ENCODE data around the gene PTPRB.

The PTPRB gene

DNA sequence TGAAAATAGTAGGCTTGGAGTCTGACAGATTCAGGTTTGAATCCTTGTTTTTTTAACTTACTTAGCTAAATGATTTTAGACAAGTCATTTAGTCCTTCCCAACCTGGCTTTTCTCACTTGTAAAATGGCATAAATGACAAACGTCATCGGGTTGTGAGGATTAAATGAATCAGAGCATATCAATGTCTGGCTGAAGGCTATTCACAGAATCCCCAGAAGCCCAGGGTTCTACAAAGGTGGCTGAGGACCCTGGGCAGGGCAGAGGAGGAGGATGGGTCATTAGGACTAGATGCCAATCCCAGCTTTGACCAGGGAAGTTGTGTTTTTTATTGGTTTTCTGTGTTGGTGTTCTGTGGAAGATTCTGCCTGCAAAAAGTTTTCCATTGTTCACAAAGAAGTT, 7.6 kb upstream of the PTPRB start:
- in situ Hi-C loops (cut with MboI; ENCODE audit: low sequenced_read_pairs): no loop called here

DNA sequence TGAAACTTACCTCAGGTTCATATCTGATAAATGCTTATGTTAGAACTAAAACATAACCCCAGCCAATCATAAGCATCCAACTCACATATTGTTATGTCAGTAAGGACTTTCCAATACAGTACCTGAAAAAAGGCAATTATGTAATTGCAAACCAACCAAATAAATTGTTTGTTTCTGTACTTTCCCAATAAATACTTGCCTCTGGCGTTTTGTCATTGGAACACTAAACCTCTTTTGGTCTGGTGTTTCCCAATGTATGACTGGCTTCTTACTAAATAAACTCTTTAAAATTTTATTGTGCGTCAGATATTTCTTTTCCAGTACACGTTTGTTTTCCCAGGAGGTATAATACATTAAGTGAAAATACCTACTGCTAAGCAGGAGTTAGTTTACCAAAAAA, 6.7 kb upstream of the PTPRB start:
- in situ Hi-C loops (cut with MboI; ENCODE audit: low sequenced_read_pairs): no loop called here

DNA sequence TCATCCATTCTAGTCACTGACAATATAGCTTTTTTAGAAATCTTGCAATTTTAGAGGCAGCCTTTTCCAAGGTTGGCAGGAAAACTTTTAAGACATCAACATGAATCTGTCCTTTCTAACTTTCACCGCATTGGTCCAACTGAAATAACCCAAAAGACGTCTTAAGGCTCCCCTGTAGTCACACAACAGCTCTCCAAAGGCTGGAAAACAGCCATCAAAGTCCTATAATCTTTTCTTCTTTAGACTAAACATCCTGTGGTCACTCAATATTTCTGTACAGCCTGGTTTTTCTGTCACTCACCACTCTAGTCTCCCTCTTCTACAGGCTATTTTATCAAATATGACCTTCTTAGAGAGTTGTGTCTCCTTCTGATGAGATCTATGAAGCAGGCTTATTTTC, 4.5 kb upstream of the PTPRB start:
- in situ Hi-C loops (cut with MboI; ENCODE audit: low sequenced_read_pairs): no loop called here

DNA sequence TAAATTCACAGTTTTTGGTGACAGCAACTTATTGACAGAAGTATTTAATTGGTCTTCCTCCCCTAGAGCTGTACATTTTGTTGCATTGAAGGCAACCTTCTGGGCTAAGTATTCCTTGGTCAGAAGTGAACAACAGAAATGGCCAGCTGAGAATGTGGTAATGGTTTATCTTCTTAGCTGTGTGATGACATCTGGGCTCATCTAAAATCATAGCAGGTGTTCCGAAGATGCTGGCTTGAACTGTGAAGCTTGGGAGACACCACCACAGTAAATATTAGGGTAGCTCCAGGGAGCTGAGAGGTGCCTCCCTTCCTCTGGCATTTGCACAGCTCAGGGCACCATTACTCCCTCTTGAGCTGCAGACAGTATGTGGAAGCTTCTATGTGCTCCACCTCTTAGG, 3.7 kb upstream of the PTPRB start:
- in situ Hi-C loops (cut with MboI; ENCODE audit: low sequenced_read_pairs): no loop called here

GRCh38 chr12:70639535-70639934, 2.3 kb upstream of the PTPRB start:
- in situ Hi-C loops (cut with MboI; ENCODE audit: low sequenced_read_pairs): no loop called here

DNA sequence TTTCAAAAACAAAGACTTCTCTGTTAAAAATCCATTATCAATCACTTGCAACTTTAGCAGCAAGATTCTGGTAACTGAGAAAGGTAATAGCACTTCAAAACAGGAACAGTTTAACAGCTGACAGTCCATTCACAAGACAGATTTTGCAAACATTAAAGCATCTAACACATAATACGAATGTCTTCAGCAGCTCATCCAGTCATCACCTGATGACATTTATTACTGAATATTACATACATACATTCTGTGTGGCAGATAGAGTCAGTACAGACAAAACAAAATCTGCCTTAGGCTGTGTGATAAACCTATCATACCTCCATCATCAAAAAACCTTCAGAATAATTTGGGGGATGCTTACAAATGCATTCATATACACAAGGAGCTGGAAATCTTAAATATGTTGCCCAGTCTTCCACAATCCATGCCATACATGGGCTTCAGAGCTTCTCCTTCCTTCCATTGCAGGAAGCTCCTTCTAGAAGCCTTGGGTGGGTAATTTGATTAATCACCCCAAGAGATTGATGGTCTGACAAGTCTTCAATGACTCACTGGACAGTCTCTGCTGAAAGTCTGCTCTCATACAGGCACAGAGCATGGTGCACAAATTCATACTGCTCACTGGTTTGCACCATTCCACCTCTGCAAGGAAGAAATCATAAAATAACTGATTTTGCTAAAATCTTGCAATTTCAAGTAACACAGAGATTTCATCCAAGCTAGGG, 1.6 kb upstream of the PTPRB start:
- in situ Hi-C loops (cut with MboI; ENCODE audit: low sequenced_read_pairs): no loop called here

GRCh38 chr12:70635755-70636154, 1.5 kb downstream of the PTPRB start:
- in situ Hi-C loops (cut with MboI; ENCODE audit: low sequenced_read_pairs): no loop called here

- in situ Hi-C loops (cut with MboI; ENCODE audit: low sequenced_read_pairs): no loop called here
Measured at GRCh38 chr12:70628701-70629480, 8.3 kb downstream of the PTPRB start.

- in situ Hi-C loops (cut with MboI; ENCODE audit: low sequenced_read_pairs): no loop called here
Measured at GRCh38 chr12:70627677-70628076, 9.6 kb downstream of the PTPRB start.

DNA sequence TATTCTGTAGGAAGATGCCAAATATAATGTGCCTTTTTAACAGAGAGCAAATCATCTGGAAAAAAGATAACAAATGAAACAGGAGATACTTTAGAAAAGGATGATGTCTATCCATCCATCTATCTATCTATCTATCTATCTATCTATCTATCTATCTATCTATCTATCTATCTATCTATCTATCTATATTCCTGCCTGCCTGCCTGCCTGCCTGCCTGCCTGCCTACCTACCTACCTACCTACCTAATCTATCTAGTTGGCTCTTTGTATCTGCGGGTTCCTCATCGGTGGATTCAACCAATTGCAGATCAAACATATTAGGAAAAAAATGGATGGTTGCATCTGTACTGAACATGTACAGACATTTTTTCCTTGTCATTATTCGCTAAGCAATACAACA, 11.0 kb downstream of the PTPRB start:
- in situ Hi-C loops (cut with MboI; ENCODE audit: low sequenced_read_pairs): no loop called here

DNA sequence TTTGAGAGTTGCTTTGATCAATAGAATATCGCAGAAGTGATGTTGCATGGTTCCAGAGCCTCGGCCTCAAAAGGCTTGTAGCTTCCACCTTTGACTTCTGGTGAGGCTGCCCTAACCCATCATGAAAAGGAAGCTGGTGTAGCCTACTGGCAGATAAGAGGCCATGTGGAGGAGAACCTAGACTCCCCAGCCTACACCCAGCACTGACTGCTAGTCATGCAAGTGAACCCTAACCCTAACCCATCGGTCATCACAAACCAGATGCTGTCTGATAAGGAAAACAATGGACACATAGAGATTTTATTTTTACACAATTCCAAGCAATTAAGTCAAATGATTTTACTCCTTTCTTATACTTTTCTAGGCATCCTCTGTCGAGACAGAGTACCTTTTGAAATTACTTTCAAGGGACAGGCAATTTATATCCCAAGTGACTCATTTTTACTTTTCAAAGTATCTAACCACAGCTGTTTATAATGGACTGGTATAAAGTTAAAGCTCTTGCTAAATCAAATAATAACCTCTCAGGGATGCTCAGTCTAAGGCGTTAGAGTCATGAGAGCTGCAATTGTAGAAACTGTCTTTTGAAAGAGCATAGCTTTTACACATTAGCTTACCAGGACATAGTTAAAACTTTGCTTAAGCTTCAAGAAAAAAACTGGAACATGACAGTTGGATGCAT, 17.6 kb downstream of the PTPRB start:
- in situ Hi-C loops (cut with MboI; ENCODE audit: low sequenced_read_pairs): no loop called here

- in situ Hi-C loops (cut with MboI; ENCODE audit: low sequenced_read_pairs): no loop called here
Measured at GRCh38 chr12:70618371-70618770, 18.9 kb downstream of the PTPRB start.

DNA sequence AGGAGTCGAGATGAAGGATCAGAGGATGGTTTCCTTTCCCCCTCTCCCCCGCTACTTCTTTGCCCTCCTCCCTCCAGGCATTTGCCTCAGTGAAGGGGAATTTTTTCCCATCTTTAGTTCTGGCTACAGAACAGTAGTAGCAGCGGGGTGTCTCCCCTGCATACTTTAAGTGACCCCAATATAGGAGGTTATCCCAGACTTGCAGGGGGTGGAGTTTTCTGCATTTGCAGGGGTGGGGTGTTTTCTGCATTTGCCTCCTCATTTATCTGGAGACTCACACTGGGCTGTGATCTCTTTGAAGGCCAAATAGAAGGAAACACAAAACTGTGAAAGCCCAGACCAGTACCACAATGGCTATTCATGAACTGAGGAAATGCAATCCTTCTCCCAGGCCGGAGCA, 19.8 kb downstream of the PTPRB start:
- in situ Hi-C loops (cut with MboI; ENCODE audit: low sequenced_read_pairs): no loop called here

GRCh38 chr12:70615174-70615866, 21.9 kb downstream of the PTPRB start:
- in situ Hi-C loops (cut with MboI; ENCODE audit: low sequenced_read_pairs): no loop called here

GRCh38 chr12:70609739-70610491, 27.3 kb downstream of the PTPRB start:
- in situ Hi-C loops (cut with MboI; ENCODE audit: low sequenced_read_pairs): no loop called here

DNA sequence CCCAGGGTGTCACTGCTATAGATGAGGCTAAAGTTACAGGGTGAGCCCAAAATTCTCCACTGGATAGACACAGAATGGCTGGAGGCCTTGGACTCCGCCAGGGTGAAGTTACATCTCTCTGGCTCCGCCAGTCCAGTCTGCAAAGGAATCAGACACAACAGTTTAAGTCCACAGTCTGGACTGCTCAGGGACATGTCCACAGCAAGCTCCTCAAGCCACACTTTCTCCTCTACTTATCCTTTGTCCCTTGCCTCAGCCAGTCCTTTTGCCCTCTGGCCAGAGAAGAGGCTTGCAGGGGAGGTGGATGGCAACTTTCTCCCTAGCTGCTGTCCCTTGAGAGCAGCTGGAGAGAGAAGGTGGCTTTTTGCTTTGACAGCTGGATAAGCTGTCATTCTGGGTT, 28.0 kb downstream of the PTPRB start:
- in situ Hi-C loops (cut with MboI; ENCODE audit: low sequenced_read_pairs): no loop called here

DNA sequence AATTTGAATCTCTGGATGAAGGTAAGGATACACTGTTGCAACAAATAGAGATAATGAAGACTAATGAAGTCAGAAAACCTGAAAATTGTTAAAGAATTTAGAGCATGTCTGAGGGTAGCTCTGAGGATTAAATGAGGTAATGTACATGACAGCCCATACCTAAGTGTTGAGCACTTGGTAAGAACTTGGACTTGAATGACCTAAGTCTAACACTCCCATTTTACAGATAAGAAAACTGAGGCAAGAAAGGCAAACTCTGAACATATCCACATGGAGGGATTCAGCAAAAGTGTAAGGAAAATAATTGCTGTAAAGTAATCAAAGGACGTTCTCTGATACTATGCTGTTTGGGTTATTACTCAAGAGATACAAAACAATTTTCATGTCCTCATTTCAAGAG, 29.0 kb downstream of the PTPRB start:
- in situ Hi-C loops (cut with MboI; ENCODE audit: low sequenced_read_pairs): no loop called here

DNA sequence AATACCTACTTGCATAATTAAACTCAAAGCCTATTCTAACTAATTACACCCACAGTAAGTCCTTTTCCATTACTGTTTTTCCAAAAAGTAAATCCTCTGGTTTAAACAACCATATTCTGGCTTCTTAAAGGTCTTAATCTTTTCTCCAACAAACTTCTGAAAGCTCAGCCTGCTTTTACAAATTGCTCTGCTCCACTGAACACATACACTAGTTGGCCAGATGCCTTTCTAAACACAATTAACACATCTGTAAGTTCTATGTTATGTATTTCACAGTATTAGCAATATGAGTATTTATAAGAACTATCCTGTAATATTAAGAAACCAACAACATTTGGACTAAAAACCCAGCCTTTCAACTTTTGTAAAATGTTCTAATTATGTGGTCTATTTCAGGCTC, 30.1 kb downstream of the PTPRB start:
- in situ Hi-C loops (cut with MboI; ENCODE audit: low sequenced_read_pairs): no loop called here

GRCh38 chr12:70605976-70606375, 31.3 kb downstream of the PTPRB start:
- in situ Hi-C loops (cut with MboI; ENCODE audit: low sequenced_read_pairs): no loop called here

DNA sequence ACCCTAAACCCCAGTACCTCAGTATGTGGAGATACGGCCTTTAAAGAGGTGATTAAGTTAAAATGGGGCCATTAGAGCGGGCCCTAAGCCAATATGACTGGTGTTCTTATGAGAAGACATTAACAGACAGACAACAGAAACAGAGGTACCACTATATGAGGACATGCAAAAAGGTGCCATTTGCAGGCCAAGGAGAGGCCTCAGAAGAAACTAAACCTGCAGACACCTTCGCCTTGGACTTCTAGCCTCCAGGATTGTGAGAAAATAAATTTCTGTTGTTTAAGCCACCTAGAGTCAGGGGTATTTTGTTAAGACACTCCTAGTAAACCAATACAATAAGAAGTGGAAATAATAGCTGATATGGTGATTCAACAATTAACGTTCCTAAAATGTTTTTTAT, 32.6 kb downstream of the PTPRB start:
- in situ Hi-C loops (cut with MboI; ENCODE audit: low sequenced_read_pairs): no loop called here

GRCh38 chr12:70603044-70603443, 34.2 kb downstream of the PTPRB start:
- in situ Hi-C loops (cut with MboI; ENCODE audit: low sequenced_read_pairs): no loop called here
